GM12874 (cell line): ENCODE results near the gene DAZAP1.

Experiments
- TF ChIP-seq, protein P1 (sequence below): IDR thresholded peaks from 2 replicates; pipeline ENCODE4 v1.5.1; 2011; ENCODE audit warnings: low read depth, mild to moderate bottlenecking, control low read depth, low read length, moderate library complexity; ENCODE audit not compliant: insufficient read depth

DAZAP1 gene

GRCh38 chr19:1449467-1450442, 42.4 kb downstream of the DAZAP1 start, which contains the start of gene APC2:
TSS of gene APC2 (plus strand) at chr19:1450121. CDS start at chr19:1453002, 2,881 bp downstream.
- TF ChIP-seq, protein P1, sequence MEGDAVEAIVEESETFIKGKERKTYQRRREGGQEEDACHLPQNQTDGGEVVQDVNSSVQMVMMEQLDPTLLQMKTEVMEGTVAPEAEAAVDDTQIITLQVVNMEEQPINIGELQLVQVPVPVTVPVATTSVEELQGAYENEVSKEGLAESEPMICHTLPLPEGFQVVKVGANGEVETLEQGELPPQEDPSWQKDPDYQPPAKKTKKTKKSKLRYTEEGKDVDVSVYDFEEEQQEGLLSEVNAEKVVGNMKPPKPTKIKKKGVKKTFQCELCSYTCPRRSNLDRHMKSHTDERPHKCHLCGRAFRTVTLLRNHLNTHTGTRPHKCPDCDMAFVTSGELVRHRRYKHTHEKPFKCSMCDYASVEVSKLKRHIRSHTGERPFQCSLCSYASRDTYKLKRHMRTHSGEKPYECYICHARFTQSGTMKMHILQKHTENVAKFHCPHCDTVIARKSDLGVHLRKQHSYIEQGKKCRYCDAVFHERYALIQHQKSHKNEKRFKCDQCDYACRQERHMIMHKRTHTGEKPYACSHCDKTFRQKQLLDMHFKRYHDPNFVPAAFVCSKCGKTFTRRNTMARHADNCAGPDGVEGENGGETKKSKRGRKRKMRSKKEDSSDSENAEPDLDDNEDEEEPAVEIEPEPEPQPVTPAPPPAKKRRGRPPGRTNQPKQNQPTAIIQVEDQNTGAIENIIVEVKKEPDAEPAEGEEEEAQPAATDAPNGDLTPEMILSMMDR = no peak

- TF ChIP-seq, protein P1 = no peak
Measured at GRCh38 chr19:1450735-1451731, 43.6 kb downstream of the DAZAP1 start.

- TF ChIP-seq, protein P1 = no peak
Measured at GRCh38 chr19:1451916-1452801, 44.8 kb downstream of the DAZAP1 start.

GRCh38 chr19:1452802-1453524, 45.6 kb downstream of the DAZAP1 start:
- TF ChIP-seq, protein P1 = no peak

DNA sequence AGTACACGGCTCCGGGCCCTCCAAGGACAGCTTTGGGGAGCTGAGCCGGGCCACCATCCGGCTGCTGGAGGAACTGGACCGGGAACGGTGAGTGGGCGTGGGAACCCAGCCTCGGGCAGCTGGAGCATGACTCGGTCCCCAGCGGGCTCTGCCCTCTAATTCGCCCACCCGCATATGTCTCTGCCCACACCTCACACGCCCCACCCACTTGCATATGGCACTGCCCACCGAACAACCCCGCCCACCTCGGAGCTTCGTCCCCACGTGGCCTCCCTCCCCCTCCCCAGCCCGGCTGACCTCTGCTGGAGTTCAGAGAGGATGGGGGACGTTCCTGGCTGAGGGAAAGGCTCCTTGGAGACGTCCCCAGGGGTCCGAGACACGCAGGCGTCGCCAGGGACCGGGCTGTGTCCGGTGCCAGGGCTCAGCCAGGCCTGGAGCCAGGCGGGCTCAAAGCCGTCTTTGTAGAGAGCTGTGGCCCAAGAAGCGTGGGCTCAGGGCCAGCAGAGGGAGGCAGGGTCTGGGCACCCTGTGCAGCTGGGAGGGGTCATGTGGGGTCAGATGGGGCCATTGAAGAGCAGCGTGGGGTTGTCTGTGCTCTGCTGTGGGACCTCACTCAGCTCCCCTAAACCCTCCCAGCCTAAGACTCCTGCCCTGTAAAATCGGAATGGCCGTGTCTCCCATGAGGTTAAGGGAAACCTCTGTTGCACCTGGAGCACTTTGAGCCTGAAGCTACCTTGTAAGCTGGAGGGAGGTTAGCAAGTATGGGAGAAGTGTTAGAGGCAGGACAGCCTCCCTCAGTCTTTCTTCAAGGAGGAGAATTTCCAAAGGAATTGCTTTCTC, 46.4 kb downstream of the DAZAP1 start:
- TF ChIP-seq, protein P1 = no peak

DNA sequence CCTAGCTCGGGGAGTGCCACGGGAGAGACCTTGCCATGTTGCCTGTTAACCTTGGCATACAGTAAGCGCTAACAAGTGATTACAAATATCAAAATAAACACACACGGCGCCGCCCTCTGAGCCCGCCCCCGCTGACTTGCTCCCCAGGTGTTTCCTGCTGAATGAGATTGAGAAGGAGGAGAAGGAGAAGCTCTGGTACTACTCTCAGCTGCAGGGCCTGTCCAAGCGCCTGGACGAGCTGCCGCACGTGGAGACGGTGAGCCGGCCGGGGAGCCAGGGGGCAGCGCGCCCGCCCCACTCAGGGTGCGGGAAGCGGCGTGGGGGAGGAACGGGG, 47.6 kb downstream of the DAZAP1 start:
- TF ChIP-seq, protein P1 = no peak
